ENCODE data around the gene RUFY4.
"Not testable (repeated sequence)": the region's sequence is repeated elsewhere in the genome, so short reads cannot be mapped to it uniquely, and the experiment has no call there.

Gene RUFY4

GRCh38 chr2:218086478-218086877 lies 17.4 kb downstream of the RUFY4 start:
- DNase-seq (ENCODE audit: low read depth): no peak

GRCh38 chr2:218089259-218089658 lies 20.2 kb downstream of the RUFY4 start:
- DNase-seq (ENCODE audit: low read depth): no peak

GRCh38 chr2:218091746-218092145 lies 22.7 kb downstream of the RUFY4 start:
- no peak for DNase-seq (ENCODE audit: low read depth)

- DNase-seq (ENCODE audit: low read depth): no peak
These were observed 24.8 kb downstream of the RUFY4 start for GRCh38 chr2:218093879-218094278.

GRCh38 chr2:218095853-218096252 lies 26.8 kb downstream of the RUFY4 start:
- no peak for DNase-seq (ENCODE audit: low read depth)

GRCh38 chr2:218097975-218098374 lies 28.9 kb downstream of the RUFY4 start:
- no peak for DNase-seq (ENCODE audit: low read depth)

- DNase-seq (ENCODE audit: low read depth): not testable (repeated sequence)
These were observed 39.8 kb downstream of the RUFY4 start for GRCh38 chr2:218108834-218109233.

- DNase-seq (ENCODE audit: low read depth): not testable (repeated sequence)
These were observed 52.7 kb downstream of the RUFY4 start for GRCh38 chr2:218121789-218122188.

GRCh38 chr2:218122286-218122685 lies 53.2 kb downstream of the RUFY4 start:
- DNase-seq (ENCODE audit: low read depth): not testable (repeated sequence)

GRCh38 chr2:218123986-218124385 lies 54.9 kb downstream of the RUFY4 start:
- no peak for DNase-seq (ENCODE audit: low read depth)

GRCh38 chr2:218125095-218125494 lies 56.0 kb downstream of the RUFY4 start:
- no peak for DNase-seq (ENCODE audit: low read depth)

- no peak for DNase-seq (ENCODE audit: low read depth)
These were observed 56.6 kb downstream of the RUFY4 start, which contains the start of gene CXCR2 for GRCh38 chr2:218125626-218126080. Gene CXCR2, plus strand, starts transcription at chr2:218126028. Its CDS starts 8,774 bp downstream, at chr2:218134802.

GRCh38 chr2:218127929-218128455 lies 58.9 kb downstream of the RUFY4 start:
- DNase-seq (ENCODE audit: low read depth): no peak

GRCh38 chr2:218128781-218129457 lies 59.9 kb downstream of the RUFY4 start:
- no peak for DNase-seq (ENCODE audit: low read depth)

- no peak for DNase-seq (ENCODE audit: low read depth)
These were observed 60.5 kb downstream of the RUFY4 start for GRCh38 chr2:218129458-218130135.

- no peak for DNase-seq (ENCODE audit: low read depth)
These were observed 61.3 kb downstream of the RUFY4 start for GRCh38 chr2:218130377-218130776.

- DNase-seq (ENCODE audit: low read depth): no peak
These were observed 61.8 kb downstream of the RUFY4 start for GRCh38 chr2:218130822-218131221.

GRCh38 chr2:218137514-218137913 lies 68.5 kb downstream of the RUFY4 start:
- no peak for DNase-seq (ENCODE audit: low read depth)

- no peak for DNase-seq (ENCODE audit: low read depth)
These were observed 69.0 kb downstream of the RUFY4 start for GRCh38 chr2:218138047-218138446.
